WTC11 (cell line): ENCODE measurements around the gene HNRNPC. TPM values are rescaled to one million over a fixed set of nuclear protein-coding genes. Genes with fewer than 3 reads are reported as not detected.

Source experiments
- ATAC-seq: fragments of 200-7000 bp; cut with Tn5 transposase; 2 replicates; pipeline ENCODE4 v1.10.0; 2021; ENCODE audit warnings: mild to moderate bottlenecking, moderate library complexity
- CTCF ChIA-PET: fragments of 300-600 bp; sonication (Branson Sonifier 250); formaldehyde crosslinking; loops from one replicate; lab custom pipeline; 2021; ENCODE audit warnings: antibody characterized with exemption; lab: Charles Lee
- POLR2A ChIA-PET: fragments of 350-600 bp; sonication (Branson Sonifier 250); formaldehyde crosslinking; loops from one replicate; lab custom pipeline; 2021; ENCODE audit warnings: antibody characterized with exemption; lab: Charles Lee
- DNase-seq: peaks from one replicate; pipeline ENCODE4 v3.0.0; 2021; ENCODE audit warnings: low spot score
- H3K27ac Mint-ChIP-seq: 2 replicates; pipeline ENCODE4 v1.8.0; 2021; ENCODE audit warnings: mixed read lengths
- H3K27me3 Mint-ChIP-seq: 2 replicates; pipeline ENCODE4 v1.8.0; 2021; ENCODE audit warnings: low read depth, mild to moderate bottlenecking, moderate library complexity, mixed read lengths
- H3K36me3 Mint-ChIP-seq: 2 replicates; pipeline ENCODE4 v1.8.0; 2021; ENCODE audit warnings: mixed read lengths
- H3K4me1 Mint-ChIP-seq: 2 replicates; pipeline ENCODE4 v1.8.0; 2022; ENCODE audit warnings: mixed read lengths
- H3K4me3 Mint-ChIP-seq: 2 replicates; pipeline ENCODE4 v1.8.0; 2021; ENCODE audit warnings: mild to moderate bottlenecking, moderate library complexity, mixed read lengths
- H3K9me3 Mint-ChIP-seq: 2 replicates; pipeline ENCODE4 v1.8.0; 2021; ENCODE audit warnings: mixed read lengths
- ATF1 ChIP-seq: sonication (generic); formaldehyde crosslinking; IDR thresholded peaks from 2 replicates; pipeline ENCODE4 v1.8.1; 2023; ENCODE audit warnings: mild to moderate bottlenecking, moderate library complexity, missing genetic modification reagents
- ATF3 ChIP-seq: sonication (generic); formaldehyde crosslinking; conservative IDR thresholded peaks from 2 replicates; pipeline ENCODE4 v1.8.1; 2022; ENCODE audit warnings: mild to moderate bottlenecking, missing genetic modification reagents
- E2F5 ChIP-seq: sonication (generic); formaldehyde crosslinking; IDR thresholded peaks from 2 replicates; pipeline ENCODE4 v1.8.1; 2022; ENCODE audit warnings: mild to moderate bottlenecking, moderate library complexity, missing genetic modification reagents
- ERG ChIP-seq: fragments of 250-450 bp; sonication (Bioruptor Pico); IDR thresholded peaks from 2 replicates; pipeline ENCODE4 v1.8.0; 2021; ENCODE audit warnings: mild to moderate bottlenecking
- ETV6 ChIP-seq: sonication (generic); formaldehyde crosslinking; IDR thresholded peaks from 2 replicates; pipeline ENCODE4 v1.8.1; 2022; ENCODE audit warnings: mild to moderate bottlenecking, missing genetic modification reagents
- FOXK1 ChIP-seq: sonication (generic); formaldehyde crosslinking; IDR thresholded peaks from 2 replicates; pipeline ENCODE4 v1.8.0; 2022; ENCODE audit warnings: mild to moderate bottlenecking, moderate library complexity, missing genetic modification reagents
- JUN ChIP-seq: sonication (generic); formaldehyde crosslinking; IDR thresholded peaks from 2 replicates; pipeline ENCODE4 v1.8.0; 2023; ENCODE audit warnings: mild to moderate bottlenecking, missing genetic modification reagents
- MAX ChIP-seq: sonication (generic); formaldehyde crosslinking; IDR thresholded peaks from 2 replicates; pipeline ENCODE4 v1.8.0; 2022; ENCODE audit warnings: mild to moderate bottlenecking, missing genetic modification reagents
- MXD4 ChIP-seq: fragments of 250-450 bp; sonication (Bioruptor Pico); IDR thresholded peaks from 2 replicates; pipeline ENCODE4 v1.8.0; 2021; ENCODE audit warnings: mild to moderate bottlenecking, moderate library complexity, borderline replicate concordance
- NFE2L1 ChIP-seq: sonication (generic); formaldehyde crosslinking; IDR thresholded peaks from 2 replicates; pipeline ENCODE4 v1.8.1; 2023; ENCODE audit warnings: missing genetic modification reagents
- NFYB ChIP-seq: sonication (generic); formaldehyde crosslinking; conservative IDR thresholded peaks from 2 replicates; pipeline ENCODE4 v1.8.0; 2022; ENCODE audit warnings: low read depth, missing genetic modification reagents
- NR2C2 ChIP-seq: sonication (generic); formaldehyde crosslinking; IDR thresholded peaks from 2 replicates; pipeline ENCODE4 v1.8.0; 2022; ENCODE audit warnings: mild to moderate bottlenecking, missing genetic modification reagents
- SMAD3 ChIP-seq: sonication (generic); formaldehyde crosslinking; IDR thresholded peaks from 2 replicates; pipeline ENCODE4 v1.8.0; 2022; ENCODE audit warnings: missing genetic modification reagents, mild to moderate bottlenecking, borderline replicate concordance
- SMAD4 ChIP-seq: sonication (generic); formaldehyde crosslinking; IDR thresholded peaks from 2 replicates; pipeline ENCODE4 v1.8.0; 2022; ENCODE audit warnings: mild to moderate bottlenecking, missing genetic modification reagents
- TEAD1 ChIP-seq: sonication (generic); formaldehyde crosslinking; IDR thresholded peaks from 2 replicates; pipeline ENCODE4 v1.8.0; 2022; ENCODE audit warnings: mild to moderate bottlenecking, missing genetic modification reagents
- TEAD4 ChIP-seq: sonication (generic); formaldehyde crosslinking; IDR thresholded peaks from 2 replicates; pipeline ENCODE4 v1.8.0; 2022; ENCODE audit warnings: mild to moderate bottlenecking, missing genetic modification reagents
- USF1 ChIP-seq: sonication (generic); formaldehyde crosslinking; IDR thresholded peaks from 2 replicates; pipeline ENCODE4 v1.8.0; 2022; ENCODE audit warnings: mild to moderate bottlenecking, missing genetic modification reagents
- ZNF532 ChIP-seq: fragments of 250-450 bp; sonication (Bioruptor Pico); IDR thresholded peaks from 2 replicates; pipeline ENCODE4 v1.9.0; 2021; ENCODE audit warnings: mild to moderate bottlenecking, borderline replicate concordance
- ZNF671 ChIP-seq: fragments of 250-450 bp; sonication (Bioruptor Pico); IDR thresholded peaks from 2 replicates; pipeline ENCODE4 v1.8.0; 2021; ENCODE audit warnings: mild to moderate bottlenecking
- total RNA-seq: library from RNA; stranded (reverse); gene quantifications from 3 replicates; pipeline ENCODE4 v1.2.3, GENCODE V29; 2021

Gene HNRNPC
- total RNA-seq, 1 experiment from 2014 or later, result 982 TPM

GRCh38 chr14:21269252-21270046 is at the start of gene HNRNPC (continued):
- peak; percentile 70 for TF ChIP-seq MAX
- TF ChIP-seq USF1 (CRISPR knock-in tag), result peak; percentile 38; the same call in 1 of the 2 replicates
- 0 out of 2 replicates have a peak, but pooled peaks have one; percentile 31 for TF ChIP-seq NFE2L1 (CRISPR knock-in tag)
- TF ChIP-seq E2F5, result 0 out of 2 replicates have a peak, but pooled peaks have one; percentile 20

- CTCF ChIA-PET, result no interaction called here
- DNase-seq (no peak), ATAC-seq (peak; percentile 39; the same call in 1 of the 2 replicates)
- Mint-ChIP-seq H3K36me3 (no peaks in the 10 kb centered on the region), H3K27me3 (no peaks in the 10 kb centered on the region), H3K4me1 (peaks cover 15% of the 10 kb centered on the region), H3K4me3 (no peak overlapping the region), H3K27ac (no peak overlapping the region), H3K9me3 (no peaks in the 10 kb centered on the region)
- POLR2A ChIA-PET, result interaction anchor here (0.9 kb wide), 1 partner anchor 9 kb away, joined by 4 read pairs; no protein-coding TSS in a partner anchor
- TF ChIP-seq ATF1 (CRISPR knock-in tag), result no peak
- no peak for TF ChIP-seq ETV6
- TF ChIP-seq FOXK1, result no peak
- TF ChIP-seq NFYB (CRISPR knock-in tag), result no peak
- TF ChIP-seq NR2C2 (CRISPR knock-in tag), result no peak
- no peak for TF ChIP-seq ATF3
- no peak for TF ChIP-seq TEAD4 (CRISPR knock-in tag)
- TF ChIP-seq SMAD3 (CRISPR knock-in tag), result no peak
- TF ChIP-seq SMAD4 (CRISPR knock-in tag), result no peak
- TF ChIP-seq MXD4, result no peak
- no peak for TF ChIP-seq JUN
Measured at GRCh38 chr14:21317398-21317797, 48.2 kb upstream of the HNRNPC start.

GRCh38 chr14:21313512-21313911 is 44.3 kb upstream of the HNRNPC start:
- DNase-seq (no peak), ATAC-seq (no peak)
- Mint-ChIP-seq H3K36me3 (no peaks in the 10 kb centered on the region), H3K27me3 (no peaks in the 10 kb centered on the region), H3K4me1 (peaks cover 24% of the 10 kb centered on the region), H3K9me3 (no peaks in the 10 kb centered on the region), H3K27ac (no peak overlapping the region), H3K4me3 (no peak overlapping the region)
- TF ChIP-seq TEAD1, result no peak
- no peak for TF ChIP-seq ERG (CRISPR knock-in tag)
- no peak for TF ChIP-seq ZNF671
- TF ChIP-seq ATF1 (CRISPR knock-in tag), result no peak
- TF ChIP-seq ZNF532 (CRISPR knock-in tag), result no peak
- ChIA-PET CTCF (no interaction called here), POLR2A (no interaction called here)
